HG03575 (cell line): ENCODE results near the gene FGF3.

Source experiments
- ATAC-seq: cut with Tn5 transposase; IDR thresholded peaks from one replicate; pipeline ENCODE4 v1.9.1; 2021; ENCODE audit not compliant: unreplicated experiment, insufficient number of reproducible peaks, low FRiP score; ENCODE audit errors: extremely low read depth

The FGF3 gene

DNA sequence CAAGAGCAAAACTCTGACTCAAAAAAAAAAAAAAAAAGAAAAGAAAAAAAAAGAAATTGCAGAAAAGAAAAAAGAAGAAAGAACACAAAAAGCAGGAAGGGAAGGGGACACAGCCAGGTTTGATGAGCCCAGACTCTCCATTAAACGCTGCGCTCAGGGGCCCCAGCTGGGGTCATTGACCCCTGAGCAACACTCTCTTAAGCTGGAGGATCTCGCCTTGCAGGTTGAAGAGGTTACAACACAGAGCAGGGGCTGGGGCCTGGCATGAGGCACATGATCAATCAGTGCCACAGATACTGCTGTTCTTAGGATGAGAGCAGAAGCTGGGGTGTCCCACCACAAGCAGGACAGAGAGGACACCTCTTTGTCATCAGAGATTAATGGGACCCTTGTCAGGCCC, 7.8 kb downstream of the FGF3 start:
- no peak for ATAC-seq

- no peak for ATAC-seq
Observed at GRCh38 chr11:69810289-69811118, 8.7 kb downstream of the FGF3 start.

GRCh38 chr11:69808667-69809086, 10.5 kb downstream of the FGF3 start:
- no peak for ATAC-seq

DNA sequence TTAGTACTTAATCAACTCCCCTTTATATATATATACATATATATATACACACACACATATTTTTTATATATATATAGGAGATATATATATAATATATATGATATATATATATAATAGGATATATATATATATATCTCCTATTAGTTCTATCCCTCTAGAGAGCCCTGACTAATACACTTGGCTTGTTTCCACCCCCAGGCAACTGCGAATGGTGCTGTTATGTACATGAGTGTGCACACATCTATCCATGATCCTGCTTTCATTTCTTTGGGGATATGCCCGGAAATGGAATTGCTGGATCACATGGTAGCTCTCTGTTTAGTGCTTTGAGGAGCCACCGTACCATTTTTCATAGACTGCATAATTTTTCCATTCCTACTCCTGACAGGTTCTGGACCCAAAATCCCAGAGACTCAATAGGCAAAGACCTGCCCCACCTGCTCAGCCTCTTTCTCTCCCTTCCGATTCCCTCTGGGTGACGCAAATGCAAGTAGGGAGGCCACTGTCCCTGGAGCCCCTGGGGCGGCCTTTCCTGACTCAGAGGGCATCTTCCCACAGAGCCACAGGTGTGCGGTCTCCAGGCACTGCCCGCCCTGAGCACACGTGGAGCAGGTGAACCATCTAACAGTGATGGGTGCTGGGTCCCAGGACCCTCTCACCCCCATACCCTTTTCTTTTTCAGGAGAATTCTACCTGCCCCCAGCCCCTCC, 12.0 kb downstream of the FGF3 start:
- ATAC-seq: no peak

DNA sequence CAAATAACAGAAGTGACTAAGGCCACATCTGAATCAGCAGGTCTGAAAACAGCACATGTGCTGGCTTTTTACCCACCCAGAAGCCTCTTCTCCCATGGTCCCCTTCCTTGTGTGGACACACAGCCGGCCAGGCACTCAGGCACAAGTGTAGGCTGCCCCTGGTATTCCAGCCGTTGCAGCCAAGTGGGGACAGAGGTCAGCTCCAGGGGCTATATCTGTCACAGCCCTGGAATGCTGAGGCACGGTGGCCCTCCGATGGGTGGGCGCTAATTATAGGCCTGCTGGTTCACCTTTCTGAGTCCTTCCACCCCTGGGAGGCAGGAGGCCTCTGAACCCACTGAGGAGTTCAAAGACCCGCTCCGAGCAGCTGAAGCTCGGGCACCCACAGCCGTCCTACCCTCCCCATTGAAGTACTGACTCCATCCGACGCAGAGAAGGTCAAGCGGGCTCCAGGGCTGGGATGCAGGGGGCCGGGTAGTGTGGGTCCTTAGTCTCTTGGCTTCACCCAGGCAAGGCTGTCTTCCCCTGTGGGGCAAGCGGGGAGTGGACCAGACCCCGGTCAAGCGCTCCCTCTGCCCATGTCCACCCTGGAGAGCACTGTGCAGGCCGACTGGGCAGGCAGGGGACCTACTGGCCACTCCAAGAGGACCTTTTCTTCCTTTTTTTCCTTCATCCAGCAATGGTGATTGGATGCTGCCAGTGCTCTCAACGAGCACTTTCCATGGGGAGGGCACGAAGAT, 14.3 kb downstream of the FGF3 start:
- ATAC-seq: no peak

DNA sequence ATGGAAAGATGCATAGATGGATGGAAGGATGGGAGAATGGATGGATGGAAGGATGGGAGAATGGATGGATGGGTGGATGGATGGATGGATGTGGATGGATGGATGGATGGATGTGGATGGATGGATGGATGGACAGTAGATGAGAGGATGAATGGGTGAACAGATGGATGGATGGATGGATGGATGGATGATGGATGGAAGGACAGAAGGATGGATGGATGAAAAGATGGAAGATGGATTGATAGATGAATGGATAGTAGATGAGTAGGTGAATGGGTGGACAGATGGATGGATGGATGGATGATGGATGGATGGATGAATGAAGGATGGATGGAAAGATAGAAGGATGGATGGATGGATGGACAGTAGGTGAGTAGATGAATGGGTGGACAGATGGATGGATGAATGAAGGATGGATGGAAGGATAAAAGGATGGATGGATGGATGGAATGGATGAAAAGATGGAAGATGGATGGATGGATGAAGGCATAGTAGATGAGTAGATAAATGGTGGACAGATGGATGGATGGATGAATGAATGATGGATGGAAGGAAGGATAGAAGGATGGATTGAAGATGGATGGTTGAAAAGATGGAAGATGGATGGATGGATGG, 15.5 kb downstream of the FGF3 start:
- no peak for ATAC-seq

DNA sequence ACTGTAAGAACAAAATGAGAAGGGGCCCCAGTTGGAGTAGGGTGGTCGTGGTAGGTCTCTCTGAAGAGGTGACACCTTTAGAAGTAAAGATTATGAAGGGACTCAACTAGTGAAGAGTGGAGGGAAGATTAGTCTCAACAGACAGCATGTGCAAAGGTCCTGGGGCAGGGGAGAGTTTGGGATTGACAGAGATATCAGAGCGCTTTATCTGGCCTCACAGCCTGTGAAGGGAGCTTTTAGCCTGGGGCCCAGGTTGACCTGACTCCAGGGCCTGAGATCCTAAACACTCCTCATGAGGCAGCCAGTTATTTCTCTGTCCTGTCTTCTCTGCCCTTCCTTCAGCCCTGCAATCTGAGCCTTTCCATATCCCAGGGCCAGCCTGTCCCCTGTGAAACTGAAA, 16.2 kb downstream of the FGF3 start:
- no peak for ATAC-seq

GRCh38 chr11:69802590-69802989, 16.6 kb downstream of the FGF3 start:
- ATAC-seq: no peak

DNA sequence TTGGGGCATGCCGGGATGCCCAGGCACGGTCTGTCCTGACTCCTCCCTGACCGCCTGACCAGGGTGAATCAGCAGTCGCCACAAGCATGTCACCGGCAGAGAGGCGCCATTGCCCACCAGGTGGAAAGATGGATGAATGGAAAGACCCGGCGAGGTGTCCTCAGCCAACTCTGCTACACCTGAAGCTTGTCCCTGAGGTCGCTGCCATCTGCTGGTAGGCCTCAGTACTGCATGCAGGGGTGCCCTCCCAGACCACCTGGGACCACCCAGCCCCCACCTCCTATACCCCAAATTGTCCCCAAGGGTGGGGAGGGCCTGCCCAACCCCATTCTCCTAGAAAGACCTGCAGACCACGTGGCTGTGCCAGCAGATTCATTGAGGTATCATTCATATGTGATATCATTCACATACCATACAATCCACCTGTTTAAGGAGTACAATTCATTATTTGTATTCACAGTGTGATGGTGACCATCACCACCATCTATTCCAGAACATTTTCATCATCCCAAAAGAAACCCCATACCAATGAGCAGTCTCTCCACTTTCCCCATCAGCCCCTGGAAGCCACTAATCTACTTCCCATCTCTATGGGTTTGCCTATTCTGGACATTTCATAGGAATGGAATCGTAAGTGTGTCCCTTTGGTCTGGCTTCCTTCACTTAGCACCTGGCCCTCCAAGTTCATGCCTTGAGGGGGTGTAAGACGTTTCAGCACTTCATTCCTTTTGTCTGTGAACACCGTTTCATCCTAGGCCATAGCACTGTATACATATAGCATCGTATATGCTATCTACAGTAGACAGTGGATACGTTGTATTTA, 17.5 kb downstream of the FGF3 start:
- ATAC-seq: no peak

DNA sequence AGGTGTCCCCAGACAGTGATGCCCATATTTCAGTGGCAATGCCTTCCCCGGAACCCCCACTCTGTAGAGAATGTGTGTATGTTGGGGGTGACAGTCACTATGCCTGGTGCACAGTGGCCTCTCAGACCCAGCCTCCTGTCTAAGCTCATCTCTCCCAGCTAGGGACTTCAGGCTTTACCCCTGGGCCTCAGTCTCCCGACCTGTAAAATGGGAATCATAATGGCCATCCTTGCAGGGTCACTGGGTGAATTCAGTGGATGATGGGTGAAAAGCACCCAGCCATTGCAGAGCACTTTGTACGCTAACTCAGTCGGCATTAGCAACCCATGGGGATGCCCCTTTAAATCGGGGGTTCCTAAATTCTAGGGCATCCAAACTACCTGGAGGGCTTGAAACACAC, 18.9 kb downstream of the FGF3 start:
- no peak for ATAC-seq

DNA sequence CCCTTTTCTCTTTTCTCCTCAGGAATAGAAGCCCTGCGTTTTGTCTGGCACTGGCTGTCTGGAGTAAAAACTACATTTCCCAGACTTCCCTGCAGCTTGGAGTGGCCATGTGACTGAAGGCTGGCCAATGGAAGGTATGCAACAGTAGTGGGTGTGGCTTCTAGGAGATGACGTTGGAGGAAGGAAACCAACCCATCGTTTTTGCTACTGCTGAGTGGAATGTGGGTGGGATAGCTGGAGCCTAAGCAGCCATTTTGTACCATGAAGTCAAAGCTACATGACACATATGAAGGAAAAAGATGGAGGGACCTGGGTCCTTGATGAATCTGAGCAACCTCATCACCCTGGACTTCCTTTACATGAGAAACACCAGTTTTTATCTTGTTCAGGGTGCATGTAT, 19.6 kb downstream of the FGF3 start:
- no peak for ATAC-seq

DNA sequence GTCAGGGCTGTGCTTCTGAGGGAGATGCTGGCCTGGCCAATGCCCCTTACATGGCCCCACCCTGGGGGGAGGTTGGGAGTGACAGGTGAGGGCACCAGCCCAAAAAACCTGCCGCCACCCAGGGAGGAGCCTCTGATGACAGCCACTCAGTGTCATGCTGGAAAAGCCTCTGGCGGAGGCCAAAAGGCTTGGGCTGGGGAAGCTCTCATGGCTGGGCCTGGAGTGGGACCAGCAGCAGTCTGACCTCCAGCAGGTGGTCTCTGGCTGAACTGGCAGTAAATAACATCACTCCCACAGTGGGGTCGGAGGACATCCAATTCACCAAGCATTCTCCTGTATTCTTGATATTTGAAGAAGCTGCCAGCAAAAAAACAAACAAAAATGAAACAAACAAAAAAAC, 20.1 kb downstream of the FGF3 start:
- no peak for ATAC-seq

GRCh38 chr11:69797737-69798528, 21.3 kb downstream of the FGF3 start:
- ATAC-seq: no peak

DNA sequence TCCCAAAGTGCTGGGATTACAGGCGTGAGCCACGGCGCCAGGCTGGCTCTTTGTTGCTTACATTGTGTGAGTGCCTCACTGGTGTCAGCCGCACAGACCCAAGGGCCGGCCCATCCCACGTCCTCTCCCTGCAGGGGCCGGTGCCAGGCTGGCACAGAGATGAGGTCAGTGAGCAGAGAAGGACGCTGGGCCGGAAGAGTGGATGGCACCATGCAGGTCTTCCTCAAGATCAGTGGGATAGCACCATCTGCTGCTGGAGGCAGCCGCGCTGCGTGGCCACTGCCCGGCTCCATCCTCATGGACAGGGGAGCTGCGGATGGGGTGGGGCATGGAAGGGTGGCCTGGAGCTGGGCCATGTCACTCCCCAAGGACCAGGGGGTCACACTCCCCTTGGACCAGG, 22.1 kb downstream of the FGF3 start:
- no peak for ATAC-seq

DNA sequence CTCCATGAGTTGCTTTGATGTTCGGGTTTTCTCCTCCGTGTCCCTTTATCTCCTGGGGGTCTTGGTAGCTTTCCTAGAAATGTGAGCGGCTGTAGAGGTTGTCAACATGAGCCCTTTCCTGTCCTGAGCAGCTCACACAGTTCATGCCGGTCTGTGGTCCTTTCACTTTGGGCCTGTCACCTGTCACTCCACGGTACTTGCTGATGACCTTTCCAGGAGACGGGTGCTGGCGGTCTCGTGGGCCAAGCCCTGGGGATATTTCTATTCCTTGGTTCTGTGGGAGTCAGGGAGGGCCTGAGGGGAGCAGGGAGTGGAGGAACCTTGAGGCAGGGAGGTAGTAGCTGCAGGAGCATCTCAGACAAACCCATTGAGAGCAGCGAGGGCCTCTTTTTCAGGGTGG, 23.2 kb downstream of the FGF3 start:
- ATAC-seq: no peak

DNA sequence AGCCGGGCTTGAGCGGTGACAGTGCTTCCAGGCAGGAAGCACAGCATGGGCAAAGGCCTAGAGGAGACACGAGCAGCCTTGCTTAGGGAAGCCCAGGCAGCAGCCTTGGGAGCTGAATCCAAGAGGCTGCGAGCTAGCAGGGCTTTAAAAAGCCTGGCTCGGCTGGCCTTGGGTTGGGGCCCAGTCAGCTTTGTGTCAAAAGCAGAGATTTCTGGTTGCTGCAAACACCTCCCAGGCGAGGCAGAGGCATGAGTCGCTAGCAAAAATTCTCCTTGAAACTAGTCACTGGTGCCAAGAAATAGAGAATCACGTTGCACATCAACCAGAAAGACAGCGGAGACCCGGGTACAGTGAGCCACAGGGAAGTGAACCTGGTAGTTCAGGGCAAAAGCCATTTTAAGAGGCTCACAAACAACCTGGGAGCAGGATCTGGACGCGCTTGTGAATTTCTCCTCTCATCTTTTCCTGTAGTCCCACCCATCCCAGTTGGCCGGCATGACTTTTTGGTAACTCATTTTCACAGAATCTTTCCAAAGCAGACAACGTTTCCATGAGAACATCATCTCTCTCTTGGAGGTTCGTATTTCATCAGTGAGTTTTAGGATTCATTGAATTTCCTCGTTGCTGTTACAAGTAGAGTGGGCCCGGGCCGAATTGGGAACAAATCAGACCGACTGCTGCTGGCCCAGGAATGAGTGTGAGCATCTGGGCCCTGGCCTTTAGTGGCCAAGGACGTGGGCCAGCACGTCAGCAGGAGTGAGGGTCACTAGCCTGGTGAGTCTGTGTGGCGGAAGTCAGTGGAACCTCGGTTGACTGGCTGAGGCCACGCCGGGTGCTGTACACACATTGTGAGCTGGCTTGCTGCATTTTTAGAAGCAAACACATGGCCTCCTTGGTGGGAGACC, 27.7 kb downstream of the FGF3 start:
- ATAC-seq: no peak

GRCh38 chr11:69788956-69789355, 30.3 kb downstream of the FGF3 start:
- ATAC-seq: no peak
